GM19395 (cell line): ENCODE data around the gene CD28.

ENCODE experiments used
- ATAC-seq: cut with Tn5 transposase; IDR thresholded peaks from one replicate; pipeline ENCODE4 v1.9.1; 2021; ENCODE audit warnings: mild to moderate bottlenecking, moderate library complexity; ENCODE audit not compliant: unreplicated experiment

The CD28 gene

GRCh38 chr2:203713381-203713780 is 6.9 kb downstream of the CD28 start:
- no peak for ATAC-seq

DNA sequence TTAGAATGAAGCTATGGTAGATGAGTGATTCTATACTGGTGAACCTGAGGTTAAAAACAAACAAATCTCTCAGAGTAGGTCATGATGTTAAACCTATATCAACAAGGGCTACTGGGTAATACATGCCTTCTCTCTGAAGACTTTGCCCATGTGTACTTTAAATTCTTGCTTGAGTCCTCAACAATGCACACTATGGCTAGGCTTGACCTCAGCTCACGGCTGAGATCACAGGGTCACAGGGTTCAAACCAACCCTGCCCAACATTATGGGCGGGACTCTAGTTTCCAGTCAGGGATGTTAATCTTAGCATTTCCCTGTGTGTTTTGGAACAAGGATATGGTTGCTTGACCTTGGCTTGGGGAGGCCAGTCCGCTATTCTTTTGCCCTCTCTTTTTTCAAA is 7.7 kb downstream of the CD28 start:
- no peak for ATAC-seq

- no peak for ATAC-seq
Measured at GRCh38 chr2:203715744-203716143, 9.3 kb downstream of the CD28 start.

DNA sequence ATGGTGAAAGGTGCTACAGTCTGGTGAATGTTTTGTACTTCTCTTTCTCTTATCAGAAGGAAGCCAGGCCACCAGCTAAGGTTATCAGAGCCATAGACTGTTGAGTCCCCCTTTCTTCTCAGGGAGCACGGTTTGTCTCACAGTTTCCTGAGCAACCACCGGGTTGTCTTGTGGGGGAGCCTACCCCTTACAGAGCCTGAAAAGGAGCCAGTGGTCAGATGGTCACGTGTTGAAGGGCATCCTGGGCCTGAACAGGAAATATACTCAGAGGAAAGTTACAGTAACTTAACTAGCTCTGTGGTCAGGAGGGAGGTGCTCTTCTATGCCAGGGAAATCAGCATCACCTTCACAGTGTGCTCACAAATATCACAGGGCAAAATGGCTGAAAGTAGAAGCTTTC is 11.6 kb downstream of the CD28 start:
- peak; percentile 89 for ATAC-seq

- ATAC-seq: no peak
Measured at GRCh38 chr2:203719456-203720410, 13.3 kb downstream of the CD28 start.

DNA sequence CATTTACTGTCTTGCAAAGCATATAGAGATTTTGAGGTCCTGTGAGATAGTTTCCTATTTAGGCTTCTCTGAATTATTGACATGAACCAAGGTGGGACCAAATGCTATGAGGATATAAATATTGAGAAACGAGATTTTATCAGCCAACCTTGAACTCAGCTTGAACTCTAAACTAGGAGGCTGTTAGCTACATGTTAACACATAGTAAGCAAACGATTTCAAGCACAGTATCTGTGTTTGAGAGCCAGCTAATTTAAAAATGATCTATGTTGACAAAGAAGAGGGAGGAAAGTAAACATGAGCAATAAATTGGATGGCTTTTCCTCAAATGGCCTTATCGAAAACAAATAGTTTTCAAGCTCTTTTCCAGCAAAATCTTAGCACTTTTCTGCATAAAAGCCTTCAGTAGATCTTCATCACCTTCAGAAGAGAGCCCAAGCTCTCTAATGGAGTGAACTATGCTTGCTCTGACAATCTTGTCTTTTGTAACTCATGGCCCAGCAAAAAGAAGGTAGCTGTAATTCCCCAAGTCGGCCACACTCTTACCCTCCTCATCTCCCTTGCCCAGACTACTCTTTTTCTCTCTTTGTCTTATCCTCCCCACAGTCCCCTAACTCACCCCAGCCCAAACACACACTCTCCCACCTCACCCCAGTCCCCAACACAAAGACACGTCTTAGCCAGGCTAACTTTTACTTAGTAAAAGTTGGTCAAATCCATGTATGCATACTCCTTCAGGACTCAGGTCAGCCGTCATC is 14.7 kb downstream of the CD28 start:
- ATAC-seq: no peak

DNA sequence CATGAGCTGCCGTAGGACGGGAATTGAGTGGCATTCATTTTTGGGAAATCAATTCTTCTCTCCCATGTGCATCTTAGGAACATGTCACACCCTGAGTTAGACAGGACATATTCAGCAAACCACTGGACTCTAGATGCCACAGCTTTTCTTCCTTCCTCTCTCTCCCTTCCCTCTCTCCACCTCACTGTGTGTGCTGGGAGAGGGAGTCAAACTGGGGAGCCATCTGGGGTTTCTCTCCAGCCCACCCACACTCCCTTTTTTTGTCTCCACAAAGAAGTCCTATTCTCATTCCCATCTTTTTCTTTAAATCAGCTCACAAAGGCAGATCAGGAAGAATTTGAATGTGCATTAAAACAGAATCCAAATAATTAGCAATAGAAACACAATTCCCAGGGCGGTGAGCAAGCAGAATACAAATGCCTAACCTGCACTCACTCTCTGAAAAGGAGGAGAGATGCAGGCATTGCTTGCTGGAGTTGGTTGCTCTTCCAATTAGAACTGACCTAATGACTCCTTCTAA is 15.4 kb downstream of the CD28 start:
- no peak for ATAC-seq

DNA sequence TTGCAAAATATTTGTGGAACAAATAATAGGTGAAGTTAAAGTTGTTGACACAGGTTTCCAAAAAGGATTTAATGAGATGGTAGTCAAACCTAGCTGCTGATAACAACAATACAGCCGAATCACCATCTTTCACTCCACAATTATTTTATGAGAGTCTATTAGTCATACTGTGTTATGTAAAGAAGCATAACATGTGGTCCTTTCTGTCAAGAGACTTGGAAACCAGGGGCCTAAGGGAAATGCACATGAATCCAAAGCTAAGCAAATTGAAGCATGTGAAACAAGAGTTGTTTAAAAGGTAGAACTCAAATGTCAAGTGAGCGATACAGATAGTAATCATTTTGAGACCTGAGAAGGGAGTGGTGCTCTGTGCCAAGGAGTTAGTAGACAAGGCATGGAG is 16.0 kb downstream of the CD28 start:
- no peak for ATAC-seq

DNA sequence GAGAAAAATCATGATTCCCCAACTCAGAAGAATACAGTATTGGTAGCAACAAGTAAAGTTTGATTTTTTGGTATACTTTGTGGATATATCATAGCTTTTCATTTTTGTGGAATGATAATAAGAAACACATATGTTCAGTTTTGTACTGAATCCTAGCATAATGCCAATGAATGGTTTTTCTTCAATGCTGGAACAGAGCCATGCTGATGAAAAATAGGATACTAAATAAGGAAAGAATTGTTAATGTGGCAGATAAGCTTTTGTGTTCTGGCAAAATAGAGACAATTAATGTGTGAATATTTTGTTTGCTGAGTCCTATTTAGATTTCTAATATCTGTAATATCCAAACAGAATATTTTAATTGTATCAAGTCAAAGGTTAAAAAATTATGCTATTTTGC is 21.9 kb downstream of the CD28 start:
- ATAC-seq: no peak

GRCh38 chr2:203730076-203730729 is 23.8 kb downstream of the CD28 start:
- ATAC-seq: no peak

DNA sequence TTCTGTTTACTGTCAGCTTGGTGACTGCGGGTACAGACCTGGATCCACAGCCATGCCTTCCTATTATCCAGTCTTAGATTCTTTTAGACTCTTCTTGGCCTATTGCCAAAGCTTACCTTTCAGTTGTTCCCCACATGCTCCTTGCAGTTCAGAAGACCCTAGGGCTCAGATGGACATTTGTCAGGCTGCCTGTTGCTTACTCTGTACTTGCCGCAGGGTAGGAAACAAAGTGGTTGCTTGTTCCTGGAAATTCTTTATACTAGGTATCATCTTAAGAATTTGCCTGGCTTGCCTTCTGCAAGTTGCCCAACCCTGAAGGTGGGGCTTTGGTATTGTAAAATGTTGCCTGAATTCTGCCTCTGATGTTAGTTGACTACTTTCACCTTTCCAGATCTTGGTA is 24.4 kb downstream of the CD28 start:
- no peak for ATAC-seq

- ATAC-seq: no peak
Measured at GRCh38 chr2:203732092-203732952, 25.9 kb downstream of the CD28 start.

GRCh38 chr2:203732953-203733510 is 26.6 kb downstream of the CD28 start:
- ATAC-seq: no peak

GRCh38 chr2:203733684-203734083 is 27.2 kb downstream of the CD28 start:
- ATAC-seq: no peak

- no peak for ATAC-seq
Measured at GRCh38 chr2:203734276-203734983, 28.0 kb downstream of the CD28 start.

- ATAC-seq: peak; percentile 88
Measured at GRCh38 chr2:203737360-203737759, 30.9 kb downstream of the CD28 start.

DNA sequence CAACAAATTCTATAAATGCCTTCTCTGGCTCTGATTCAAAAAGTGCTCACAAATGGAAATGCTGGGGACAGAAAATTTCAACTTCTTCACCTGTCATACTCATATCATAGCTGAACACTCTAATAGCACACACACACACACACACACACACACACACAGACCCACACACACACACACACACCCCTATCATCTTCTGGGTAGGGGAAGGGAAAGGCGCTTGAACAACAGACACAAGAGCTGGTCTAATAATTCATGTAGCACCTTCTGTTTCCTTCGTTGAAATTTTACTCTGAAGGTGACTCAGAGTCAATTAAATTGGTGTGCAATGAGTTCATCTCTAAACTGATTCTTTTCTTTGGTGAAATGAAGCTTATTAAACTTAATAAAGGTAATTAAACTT is 32.9 kb downstream of the CD28 start:
- no peak for ATAC-seq

DNA sequence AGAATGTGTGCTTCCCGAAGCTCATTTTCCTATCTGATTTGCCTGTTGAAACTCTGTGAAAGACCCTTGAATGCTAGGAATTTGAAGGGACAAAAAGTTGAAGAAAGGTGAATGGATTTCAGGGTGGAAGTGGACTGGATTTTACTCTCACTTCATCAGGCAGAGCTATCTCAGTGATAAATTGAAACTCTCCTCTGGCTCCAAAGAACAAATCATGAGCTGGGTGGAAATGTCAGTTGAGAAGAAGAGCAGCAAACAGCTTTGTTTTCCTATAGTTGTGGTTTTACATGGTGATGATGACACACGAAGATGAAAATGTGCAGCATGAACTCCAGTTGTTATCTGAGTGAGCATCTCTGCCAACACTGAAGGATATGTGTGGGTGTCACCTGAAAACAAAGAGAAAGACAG is 34.4 kb downstream of the CD28 start:
- no peak for ATAC-seq

DNA sequence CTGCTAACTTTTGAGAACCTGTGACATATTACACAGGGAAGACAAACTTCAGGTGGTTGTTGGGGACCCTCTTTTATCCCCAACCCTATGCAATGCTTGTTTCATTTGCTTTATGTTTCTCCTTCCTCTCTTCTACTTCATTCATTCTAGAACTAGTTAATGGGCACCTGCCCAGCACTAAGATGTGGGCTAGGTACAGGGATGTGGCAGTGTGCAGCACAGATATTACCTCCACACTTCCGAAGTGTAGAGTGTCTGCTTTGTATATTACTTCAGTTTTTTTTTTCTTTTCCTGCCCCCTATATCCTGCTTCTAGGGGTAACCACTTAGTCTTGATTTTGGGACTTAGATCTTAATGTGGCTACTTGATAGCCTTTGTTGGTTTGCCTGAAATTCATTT is 35.1 kb downstream of the CD28 start:
- ATAC-seq: no peak
